HepG2 (cell line): ENCODE results near the gene SLC7A8. TPM values are rescaled to one million over a fixed set of nuclear protein-coding genes. Genes with fewer than 3 reads are reported as not detected.

Experiments
- HNF1A ChIP-seq, 2 experiments: sonication (generic) in 1 of 2; formaldehyde crosslinking in 1 of 2; IDR thresholded peaks; 2 replicates each; pipeline versions ENCODE4 v1.4.0 to v1.6.1; 2016 to 2020; ENCODE audit warnings: borderline replicate concordance in 1 of 2, low read depth in 1 of 2, mild to moderate bottlenecking in 1 of 2, missing genetic modification reagents in 1 of 2
- NFKBIZ ChIP-seq: IDR thresholded peaks from 2 replicates; pipeline ENCODE4 v1.6.1; 2018; ENCODE audit warnings: missing genetic modification reagents, missing compliant biosample characterization
- PBX3 ChIP-seq: sonication (generic); formaldehyde crosslinking; IDR thresholded peaks from 2 replicates; pipeline ENCODE4 v1.8.1; 2023; ENCODE audit warnings: missing genetic modification reagents, inconsistent platforms, borderline replicate concordance
- ZBTB37 ChIP-seq: sonication (generic); formaldehyde crosslinking; IDR thresholded peaks from 2 replicates; pipeline ENCODE4 v1.4.0; 2020; ENCODE audit warnings: mild to moderate bottlenecking, missing genetic modification reagents
- ZIK1 ChIP-seq: sonication (generic); formaldehyde crosslinking; IDR thresholded peaks from 2 replicates; pipeline ENCODE4 v1.5.0; 2020; ENCODE audit warnings: mild to moderate bottlenecking, low read depth, missing genetic modification reagents, borderline replicate concordance
- ZNF280D ChIP-seq: sonication (generic); formaldehyde crosslinking; IDR thresholded peaks from 2 replicates; pipeline ENCODE4 v1.5.1; 2020; ENCODE audit warnings: mild to moderate bottlenecking, missing genetic modification reagents
- ZNF839 ChIP-seq: sonication (generic); formaldehyde crosslinking; IDR thresholded peaks from 2 replicates; pipeline ENCODE4 v1.4.0; 2020; ENCODE audit warnings: missing genetic modification reagents, mild to moderate bottlenecking, borderline replicate concordance
- ZSCAN5A ChIP-seq: sonication (generic); formaldehyde crosslinking; IDR thresholded peaks from 2 replicates; pipeline ENCODE4 v1.8.0; 2022; ENCODE audit warnings: mild to moderate bottlenecking, missing genetic modification reagents, borderline replicate concordance
- polyA plus RNA-seq, 8 experiments: library from polyadenylated mRNA; depleted of rRNA in 3 of 8; stranded (reverse) in 7 of 8; unstranded in 1 of 8; fragments of >200 nt; fragmentation: Illumina TruSeq in 4 of 8; extraction: Trizol in 4 of 8; gene quantifications; 2 replicates each; pipeline versions ENCODE4 v1.2.1 to v1.2.3, GENCODE V29; 2011 to 2016; ENCODE audit warnings: low read depth in 4 of 8, missing spikeins in 1 of 8, mixed read lengths in 1 of 8; ENCODE audit not compliant: insufficient read depth in 1 of 8
- total RNA-seq, 5 experiments: library from RNA; depleted of rRNA; stranded (reverse); fragments of >200 nt; fragmentation: Illumina TruSeq; extraction: Trizol; gene quantifications; 2 replicates each; pipeline ENCODE4 v1.2.3, GENCODE V29; 2016; ENCODE audit warnings: low read depth in 1 of 5
- TF ChIP-seq, protein P1 (sequence below), 2 experiments: sonication (generic) in 1 of 2; formaldehyde crosslinking in 1 of 2; IDR thresholded peaks; 2 replicates each; pipeline versions ENCODE4 v1.5.1 to v1.6.1; 2011 to 2020; ENCODE audit warnings: borderline replicate concordance in 1 of 2, low read depth in 1 of 2, low read length in 1 of 2, mild to moderate bottlenecking in 1 of 2, missing genetic modification reagents in 1 of 2, moderate library complexity in 1 of 2

SLC7A8 gene
- total and polyA plus RNA-seq, 2 of the 13 experiments (the other 11 are each of a cell fraction or from before 2014, with no cell fraction given), result 0.25 TPM; not detected in 1

- no peak for TF ChIP-seq HNF1A (IDR thresholded peaks at IDR 0.05; ENCODE audit: low read depth)
- TF ChIP-seq HNF1A (CRISPR knock-in tag; IDR thresholded peaks at IDR 0.05; ENCODE audit: borderline replicate concordance), result peak; percentile 89
- TF ChIP-seq NFKBIZ, result peak; percentile 96
- TF ChIP-seq PBX3 (CRISPR knock-in tag), result no peak
- TF ChIP-seq ZBTB37 (CRISPR knock-in tag), result no peak
- TF ChIP-seq ZSCAN5A, result peak; percentile 98
- peak; percentile 97 for TF ChIP-seq ZIK1 (CRISPR knock-in tag)
- TF ChIP-seq ZNF839, result peak; percentile 99; the same call in 1 of the 2 replicates
- peak; percentile 95 for TF ChIP-seq ZNF280D (CRISPR knock-in tag)
- TF ChIP-seq, protein P1, sequence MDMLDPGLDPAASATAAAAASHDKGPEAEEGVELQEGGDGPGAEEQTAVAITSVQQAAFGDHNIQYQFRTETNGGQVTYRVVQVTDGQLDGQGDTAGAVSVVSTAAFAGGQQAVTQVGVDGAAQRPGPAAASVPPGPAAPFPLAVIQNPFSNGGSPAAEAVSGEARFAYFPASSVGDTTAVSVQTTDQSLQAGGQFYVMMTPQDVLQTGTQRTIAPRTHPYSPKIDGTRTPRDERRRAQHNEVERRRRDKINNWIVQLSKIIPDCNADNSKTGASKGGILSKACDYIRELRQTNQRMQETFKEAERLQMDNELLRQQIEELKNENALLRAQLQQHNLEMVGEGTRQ (IDR thresholded peaks at IDR 0.05; ENCODE audit: low read depth, low read length), result no peak
- TF ChIP-seq, protein P1 (CRISPR knock-in tag; IDR thresholded peaks at IDR 0.05; ENCODE audit: borderline replicate concordance), result no peak
Observed at GRCh38 chr14:23094666-23095195, 88.7 kb downstream of the SLC7A8 start, which contains the start of gene ACIN1 (continued).
